ENCODE data around the gene NXN. TPM values are rescaled to one million over a fixed set of nuclear protein-coding genes. Genes with fewer than 3 reads are reported as not detected.

NXN gene
- total RNA-seq, 6 experiments from 2014 or later: 2.7 to 9.5 (median 8.0) TPM

- Histone ChIP-seq H3K27ac (no peak overlapping the region), H3K27me3 (no peaks in the 10 kb centered on the region), H3K36me3 (peaks cover 0 to 6% (median 0%) of the 10 kb centered on the region in 4 donors), H3K4me1 (no peaks in the 10 kb centered on the region), H3K4me3 (no peak overlapping the region), H3K9me3 (no peaks in the 10 kb centered on the region)
- TF ChIP-seq CTCF (IDR thresholded peaks at IDR 0.05) (no peak), POLR2A (IDR thresholded peaks at IDR 0.05) (no peak)
- WGBS (ENCODE audit: insufficient coverage, low coverage, low lambda C conversion rate, missing lambda C conversion rate): 79% methylated on average over 7 of the region's 9 CpGs
- DNase-seq (no peak), ATAC-seq (no peak)
- intact Hi-C loops (cut with DNase I): no loop called here
Measured at GRCh38 chr17:1013729-1014090, 34.1 kb upstream of the NXN start.

GRCh38 chr17:1012823-1013728, 33.5 kb upstream of the NXN start:
- no peak for ATAC-seq
- Histone ChIP-seq H3K4me1 (no peaks in the 10 kb centered on the region), H3K9me3 (no peaks in the 10 kb centered on the region), H3K4me3 (no peak overlapping the region), H3K27ac (no peak overlapping the region), H3K27me3 (no peaks in the 10 kb centered on the region), H3K36me3 (peaks cover 0 to 6% (median 0%) of the 10 kb centered on the region in 4 donors)
- TF ChIP-seq POLR2A (IDR thresholded peaks at IDR 0.05) (no peak), CTCF (IDR thresholded peaks at IDR 0.05) (no peak)
- 67% methylated on average over 5 of the region's 30 CpGs for WGBS (ENCODE audit: insufficient coverage, low coverage, low lambda C conversion rate, missing lambda C conversion rate)
- intact Hi-C loops (cut with DNase I): no loop called here
- no peak for DNase-seq

- Histone ChIP-seq H3K9me3 (no peaks in the 10 kb centered on the region), H3K4me1 (no peaks in the 10 kb centered on the region), H3K27ac (no peak overlapping the region), H3K27me3 (no peaks in the 10 kb centered on the region), H3K36me3 (peaks cover 0 to 6% (median 0%) of the 10 kb centered on the region in 4 donors), H3K4me3 (no peak overlapping the region)
- WGBS (ENCODE audit: insufficient coverage, low coverage, low lambda C conversion rate, missing lambda C conversion rate): 78% methylated on average over 7 of the region's 57 CpGs
- ATAC-seq (no peak), DNase-seq (peak in 1 of 3 donors; percentile 19)
- intact Hi-C loops (cut with DNase I): no loop called here
- TF ChIP-seq CTCF (IDR thresholded peaks at IDR 0.05): no peak
- no peak for TF ChIP-seq POLR2A (IDR thresholded peaks at IDR 0.05)
Measured at GRCh38 chr17:1011760-1012735, 32.5 kb upstream of the NXN start.

GRCh38 chr17:1011138-1011537, 31.6 kb upstream of the NXN start:
- ATAC-seq (no peak), DNase-seq (no peak)
- no peak overlapping the region for H3K4me3 ChIP-seq
- H3K27ac ChIP-seq: no peak overlapping the region
- peaks cover 0 to 2% (median 0%) of the 10 kb centered on the region in 4 donors for H3K4me1 ChIP-seq
- H3K36me3 ChIP-seq: peaks cover 0 to 6% (median 0%) of the 10 kb centered on the region in 4 donors
- intact Hi-C loops (cut with DNase I): no loop called here
- WGBS (ENCODE audit: insufficient coverage, low coverage, low lambda C conversion rate, missing lambda C conversion rate): 56% methylated on average over 3 of the region's 10 CpGs
- TF ChIP-seq POLR2A (IDR thresholded peaks at IDR 0.05): no peak
- TF ChIP-seq CTCF (IDR thresholded peaks at IDR 0.05): no peak
- no peaks in the 10 kb centered on the region for H3K9me3 ChIP-seq
- no peaks in the 10 kb centered on the region for H3K27me3 ChIP-seq
